Prostate gland (tissue), 2 donors: Measurements from ENCODE around the gene CATSPERD. TPM values are rescaled to one million over a fixed set of nuclear protein-coding genes. Genes with fewer than 3 reads are reported as not detected.

Experiments used
- DNase-seq: peaks from one replicate; pipeline ENCODE4 v3.0.0-alpha.2; 2019; ENCODE audit warnings: low spot score
- H3K27ac ChIP-seq, 2 donors: fragments of 200-600 bp; sonication (generic); 2 replicates each; pipeline ENCODE4 v1.5.1; 2017 to 2019
- H3K27me3 ChIP-seq: fragments of 200-600 bp; sonication (generic); replicated peaks from 2 replicates; pipeline ENCODE4 v1.5.1; 2019; ENCODE audit not compliant: insufficient read depth
- H3K36me3 ChIP-seq, 2 donors: fragments of 200-600 bp; sonication (generic); 1 replicate in 1 of 2; 2 replicates in 1 of 2; pipeline versions ENCODE4 v1.5.1 to v1.8.1; 2017 to 2019
- H3K4me1 ChIP-seq: fragments of 200-600 bp; sonication (generic); replicated peaks from 2 replicates; pipeline ENCODE4 v1.5.1; 2019
- H3K4me3 ChIP-seq, 2 donors: fragments of 200-600 bp; sonication (generic); 2 replicates each; pipeline ENCODE4 v1.5.1; 2017 to 2019
- H3K9me3 ChIP-seq: fragments of 200-600 bp; sonication (generic); 2 replicates; pipeline ENCODE4 v1.5.1; 2017
- CTCF ChIP-seq, 4 experiments: fragments of 200-600 bp in 2 of 4; fragments of 450-650 bp in 2 of 4; sonication (generic) in 2 of 4; IDR thresholded peaks; 1 replicate in 3 of 4; 2 replicates in 1 of 4; pipeline ENCODE4 v1.5.1; 2016 to 2019; ENCODE audit warnings: antibody characterized with exemption in 4 of 4, mild to moderate bottlenecking in 2 of 4, moderate library complexity in 2 of 4
- POLR2A ChIP-seq: fragments of 450-650 bp; IDR thresholded peaks from one replicate; pipeline ENCODE4 v1.6.1; 2016; ENCODE audit warnings: antibody characterized with exemption, mild to moderate bottlenecking
- POLR2AphosphoS5 ChIP-seq: sonication (generic); formaldehyde crosslinking; IDR thresholded peaks from one replicate; pipeline ENCODE4 v1.6.1; 2017; ENCODE audit warnings: antibody characterized with exemption
- WGBS: methylation state at CpG from one replicate; pipeline ENCODE4 v1.1.5; 2018; 5-methylcytosine and 5-hydroxymethylcytosine counted together
- intact Hi-C: fragments of 100-400 bp; cut with DNase I; formaldehyde crosslinking; loops from one replicate; pipeline ENCODE4 v1.14.2; 2022
- total RNA-seq, 2 donors: library from RNA; depleted of rRNA; stranded (reverse); fragments of >200 nt; gene quantifications; one replicate each; pipeline ENCODE4 v1.1.0, GENCODE V29; 2016

The CATSPERD gene
- total RNA-seq, 2 donors from 2014 or later: 1.4 TPM; not detected in 1

- 69% methylated on average over 9 of the region's 9 CpGs for WGBS
- intact Hi-C loops: no loop called here
- no peaks in the 10 kb centered on the region for H3K4me1 ChIP-seq
- DNase-seq: no peak
- TF ChIP-seq POLR2A (no peak), POLR2AphosphoS5 (no peak), CTCF (IDR thresholded peaks at IDR 0.05) (no peak)
- no peaks in the 10 kb centered on the region for H3K27me3 ChIP-seq
- H3K27ac ChIP-seq: no peak overlapping the region
- H3K36me3 ChIP-seq: no peaks in the 10 kb centered on the region
- no peak overlapping the region for H3K4me3 ChIP-seq
- H3K9me3 ChIP-seq: no peaks in the 10 kb centered on the region
These were observed 93.8 kb downstream of the CATSPERD start for GRCh38 chr19:5814123-5814851.

- H3K36me3 ChIP-seq: no peaks in the 10 kb centered on the region
- H3K4me1 ChIP-seq: no peaks in the 10 kb centered on the region
- no peaks in the 10 kb centered on the region for H3K27me3 ChIP-seq
- no peak overlapping the region for H3K4me3 ChIP-seq
- TF ChIP-seq POLR2A (no peak), CTCF (IDR thresholded peaks at IDR 0.05) (no peak), POLR2AphosphoS5 (no peak)
- WGBS: 61% methylated on average over 11 of the region's 11 CpGs
- intact Hi-C loops: no loop called here
- H3K9me3 ChIP-seq: no peaks in the 10 kb centered on the region
- no peak for DNase-seq
- H3K27ac ChIP-seq: no peak overlapping the region
These were observed 94.4 kb downstream of the CATSPERD start for GRCh38 chr19:5814852-5815246.

- no peak for TF ChIP-seq POLR2AphosphoS5
- intact Hi-C loops: no loop called here
- WGBS: 89% methylated on average over 2 of the region's 2 CpGs
- Histone ChIP-seq H3K27me3 (no peaks in the 10 kb centered on the region), H3K4me1 (no peaks in the 10 kb centered on the region), H3K4me3 (no peak overlapping the region), H3K9me3 (no peaks in the 10 kb centered on the region), H3K36me3 (no peaks in the 10 kb centered on the region), H3K27ac (no peak overlapping the region)
- DNase-seq: no peak
These were observed 96.8 kb downstream of the CATSPERD start for GRCh38 chr19:5817218-5817617.

DNA sequence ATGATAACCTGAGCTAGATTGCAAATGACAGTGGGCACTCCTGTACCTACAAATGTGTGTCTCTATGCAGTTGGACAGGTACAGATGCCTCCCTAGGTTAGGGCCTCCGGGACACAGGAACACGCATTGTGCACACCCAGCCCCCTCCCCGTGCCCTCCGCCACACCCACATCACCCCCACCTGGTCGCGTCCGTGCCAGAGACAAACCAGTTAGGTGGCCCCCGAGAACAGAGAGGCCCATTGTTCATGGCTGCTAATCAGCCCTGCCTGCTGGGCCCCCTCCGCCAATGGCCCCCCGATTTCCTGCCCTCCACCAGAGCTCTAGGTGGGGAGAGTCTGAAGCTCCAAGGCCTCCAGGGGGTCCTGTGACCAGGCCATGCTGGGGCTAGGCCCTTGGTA is 98.2 kb downstream of the CATSPERD start:
- no peak for TF ChIP-seq POLR2AphosphoS5
- TF ChIP-seq CTCF (IDR thresholded peaks at IDR 0.05): no peak
- TF ChIP-seq POLR2A: no peak
- 29% methylated on average over 10 of the region's 10 CpGs for WGBS
- no peak for DNase-seq

GRCh38 chr19:5820785-5821184 is 100.3 kb downstream of the CATSPERD start:
- TF ChIP-seq CTCF (IDR thresholded peaks at IDR 0.05) (no peak), POLR2A (no peak), POLR2AphosphoS5 (no peak)
- Histone ChIP-seq H3K36me3 (no peaks in the 10 kb centered on the region), H3K27me3 (no peaks in the 10 kb centered on the region), H3K4me1 (no peaks in the 10 kb centered on the region), H3K9me3 (no peaks in the 10 kb centered on the region), H3K27ac (no peak overlapping the region), H3K4me3 (no peak overlapping the region)
- intact Hi-C loops: no loop called here
- DNase-seq: no peak
- 63% methylated on average over 6 of the region's 6 CpGs for WGBS

More for the DNA sequence above, 98.2 kb downstream of the CATSPERD start:
- Histone ChIP-seq H3K4me1 (no peaks in the 10 kb centered on the region), H3K27me3 (no peaks in the 10 kb centered on the region), H3K27ac (no peak overlapping the region), H3K9me3 (no peaks in the 10 kb centered on the region), H3K4me3 (no peak overlapping the region), H3K36me3 (no peaks in the 10 kb centered on the region)
- intact Hi-C loops: no loop called here
